Caco-2 (cell line): ENCODE data around the gene OAS3. TPM values are rescaled to one million over a fixed set of nuclear protein-coding genes. Genes with fewer than 3 reads are reported as not detected.

Experiments used
- BruUV-seq: library from RNA; stranded (reverse); fragments of 400-500 nt; replicated peaks from 2 replicates; lab custom pipeline; 2021; lab: Mats Ljungman, UMichigan
- CTCF ChIA-PET: fragments of 300-600 bp; sonication (Branson Sonifier 250); formaldehyde crosslinking; loops from one replicate; lab custom pipeline; 2022; ENCODE audit warnings: antibody characterized with exemption; lab: Charles Lee
- POLR2A ChIA-PET: fragments of 300-600 bp; sonication (Branson Sonifier 250); formaldehyde crosslinking; loops from one replicate; lab custom pipeline; 2022; ENCODE audit warnings: antibody characterized with exemption; lab: Charles Lee
- DNase-seq, 2 experiments: peaks; one replicate each; pipeline versions ENCODE4 v3.0.0 to v3.0.0-alpha.2; 2020 to 2022
- H3K27me3 ChIP-seq: replicated peaks from 2 replicates; pipeline ENCODE4 v1.6.0; 2011; ENCODE audit warnings: low read length; ENCODE audit not compliant: control insufficient read depth, insufficient read depth
- H3K36me3 ChIP-seq: 2 replicates; pipeline ENCODE4 v1.5.1; 2011; ENCODE audit warnings: low read length; ENCODE audit not compliant: control insufficient read depth, insufficient read depth
- H3K4me1 ChIP-seq: fragments of 250-450 bp; sonication (Bioruptor Pico); 2 replicates; pipeline ENCODE4 v1.5.1; 2020; ENCODE audit warnings: mild to moderate bottlenecking
- H3K4me3 ChIP-seq: 2 replicates; pipeline ENCODE4 v1.5.1; 2011; ENCODE audit warnings: low read depth, mild to moderate bottlenecking, control low read depth, low read length
- H3K9me3 ChIP-seq: fragments of 250-450 bp; sonication (Bioruptor Pico); 2 replicates; pipeline ENCODE4 v1.5.1; 2020; ENCODE audit warnings: mild to moderate bottlenecking, moderate library complexity
- H3K27ac Mint-ChIP-seq: one replicate; pipeline ENCODE4 v1.8.0; 2022; ENCODE audit warnings: mixed read lengths; ENCODE audit not compliant: unreplicated experiment
- H3K27me3 Mint-ChIP-seq: one replicate; pipeline ENCODE4 v1.8.0; 2022; ENCODE audit warnings: mixed read lengths; ENCODE audit not compliant: insufficient read depth, unreplicated experiment
- H3K36me3 Mint-ChIP-seq: one replicate; pipeline ENCODE4 v1.8.0; 2022; ENCODE audit warnings: mild to moderate bottlenecking, mixed read lengths; ENCODE audit not compliant: insufficient read depth, unreplicated experiment
- H3K4me1 Mint-ChIP-seq: one replicate; pipeline ENCODE4 v1.8.0; 2022; ENCODE audit warnings: low read depth, mixed read lengths; ENCODE audit not compliant: unreplicated experiment
- H3K4me3 Mint-ChIP-seq: one replicate; pipeline ENCODE4 v1.8.0; 2022; ENCODE audit warnings: mild to moderate bottlenecking, moderate library complexity, mixed read lengths; ENCODE audit not compliant: unreplicated experiment
- H3K9me3 Mint-ChIP-seq: one replicate; pipeline ENCODE4 v1.8.0; 2022; ENCODE audit warnings: mixed read lengths; ENCODE audit not compliant: unreplicated experiment
- CTCF ChIP-seq, 2 experiments: fragments of 200-600 bp in 1 of 2; IDR thresholded peaks; 1 replicate in 1 of 2; 2 replicates in 1 of 2; pipeline versions ENCODE4 v1.5.1 to v1.8.0; 2011 to 2022; ENCODE audit warnings: antibody characterized with exemption in 1 of 2, control low read depth in 1 of 2, inconsistent platforms in 1 of 2, low read depth in 1 of 2, low read length in 1 of 2, mild to moderate bottlenecking in 1 of 2, moderate library complexity in 1 of 2; ENCODE audit not compliant: insufficient read depth in 1 of 2, severe bottlenecking in 1 of 2, unreplicated experiment in 1 of 2
- intact Hi-C: fragments of 100-400 bp; cut with micrococcal nuclease; formaldehyde crosslinking; loops from one replicate; pipeline ENCODE4 v1.10.0; 2022; ENCODE audit not compliant: unreplicated experiment
- total RNA-seq: library from RNA; stranded (reverse); gene quantifications from 2 replicates; pipeline ENCODE4 v1.2.3, GENCODE V29; 2022

OAS3 gene
- total RNA-seq, 1 experiment from 2014 or later: 22.1 TPM

DNA sequence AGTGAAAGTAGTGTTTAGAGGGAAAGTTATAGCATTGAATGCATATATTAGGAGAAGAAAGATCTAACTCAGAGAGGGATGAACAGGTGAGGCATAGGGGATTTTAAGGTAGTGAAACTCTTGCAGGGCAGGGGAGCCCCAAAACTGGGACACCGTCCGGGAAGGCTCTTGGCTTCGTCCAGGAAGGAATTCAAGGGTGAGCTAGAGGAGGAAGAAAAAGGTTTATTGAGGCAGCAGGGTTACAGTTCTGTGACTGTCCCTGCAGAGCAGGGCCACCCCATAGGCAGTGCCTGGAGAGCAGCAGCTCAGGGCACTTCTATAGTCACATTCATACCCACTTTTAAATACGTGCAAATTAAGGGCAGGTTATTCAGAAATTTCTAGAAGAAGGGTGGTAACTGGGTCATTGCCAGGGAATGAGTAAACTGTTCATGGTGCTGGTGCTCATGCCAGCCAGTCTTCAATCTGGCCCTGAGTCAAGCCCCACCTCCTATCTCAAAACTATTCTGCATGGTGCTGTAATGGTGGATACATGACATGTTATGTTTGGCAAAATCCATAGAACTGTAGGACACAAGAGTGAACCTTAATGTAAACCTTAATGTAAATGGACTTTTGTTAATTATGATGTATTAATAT is 32.7 kb upstream of the OAS3 start:
- intact Hi-C loops: no loop called here
- H3K27ac Mint-ChIP-seq: peak overlapping the region; percentile 17
- Histone ChIP-seq H3K27me3 (no peaks in the 10 kb centered on the region), H3K4me1 (peaks cover 11% of the 10 kb centered on the region), H3K9me3 (no peaks in the 10 kb centered on the region), H3K36me3 (no peaks in the 10 kb centered on the region), H3K4me3 (no peak overlapping the region)
- no peak for DNase-seq
- H3K4me3 Mint-ChIP-seq: no peak overlapping the region
- BruUV-seq: no TSS peak
- no peaks in the 10 kb centered on the region for H3K36me3 Mint-ChIP-seq
- no peaks in the 10 kb centered on the region for H3K4me1 Mint-ChIP-seq
- peaks cover 2% of the 10 kb centered on the region for H3K27me3 Mint-ChIP-seq
- TF ChIP-seq CTCF (IDR thresholded peaks at IDR 0.05; ENCODE audit: insufficient read depth in 1 of 2, low read depth in 1 of 2, low read length in 1 of 2, severe bottlenecking in 1 of 2, unreplicated experiment in 1 of 2): no peak
- ChIA-PET POLR2A (no interaction called here), CTCF (no interaction called here)
- no peaks in the 10 kb centered on the region for H3K9me3 Mint-ChIP-seq

GRCh38 chr12:112906712-112907414 is 31.4 kb upstream of the OAS3 start, which contains the start of gene OAS1:
Gene OAS1 (plus strand): TSS chr12:112906962. CDS start chr12:112907040, 78 bp downstream.
- Histone ChIP-seq H3K4me3 (peak within 1 kb of the TSS; percentile 29), H3K27me3 (no peaks in the 10 kb centered on the region), H3K4me1 (peaks cover 11% of the 10 kb centered on the region), H3K36me3 (no peaks in the 10 kb centered on the region), H3K9me3 (no peaks in the 10 kb centered on the region)
- ChIA-PET POLR2A (interaction anchor here (0.6 kb wide), 1 partner anchor 31 kb away, joined by 4 read pairs; the partner anchor contains the start of gene OAS3), CTCF (interaction anchor here (0.6 to 1.0 kb wide), 2 partner anchors 86 to 95 kb away, joined by 4 to 5 read pairs; no protein-coding TSS in a partner anchor)
- Mint-ChIP-seq H3K27ac (peak within 1 kb of the TSS; percentile 24), H3K36me3 (no peaks in the 10 kb centered on the region), H3K4me1 (no peaks in the 10 kb centered on the region), H3K27me3 (peaks cover 2% of the 10 kb centered on the region), H3K9me3 (no peaks in the 10 kb centered on the region), H3K4me3 (peak within 1 kb of the TSS; percentile 69)
- DNase-seq: peak; percentile 61 to 71
- intact Hi-C loops: no loop called here
- TF ChIP-seq CTCF (IDR thresholded peaks at IDR 0.05; ENCODE audit: insufficient read depth in 1 of 2, low read depth in 1 of 2, low read length in 1 of 2, severe bottlenecking in 1 of 2, unreplicated experiment in 1 of 2): no peak
- TSS peak; percentile 82 for BruUV-seq

DNA sequence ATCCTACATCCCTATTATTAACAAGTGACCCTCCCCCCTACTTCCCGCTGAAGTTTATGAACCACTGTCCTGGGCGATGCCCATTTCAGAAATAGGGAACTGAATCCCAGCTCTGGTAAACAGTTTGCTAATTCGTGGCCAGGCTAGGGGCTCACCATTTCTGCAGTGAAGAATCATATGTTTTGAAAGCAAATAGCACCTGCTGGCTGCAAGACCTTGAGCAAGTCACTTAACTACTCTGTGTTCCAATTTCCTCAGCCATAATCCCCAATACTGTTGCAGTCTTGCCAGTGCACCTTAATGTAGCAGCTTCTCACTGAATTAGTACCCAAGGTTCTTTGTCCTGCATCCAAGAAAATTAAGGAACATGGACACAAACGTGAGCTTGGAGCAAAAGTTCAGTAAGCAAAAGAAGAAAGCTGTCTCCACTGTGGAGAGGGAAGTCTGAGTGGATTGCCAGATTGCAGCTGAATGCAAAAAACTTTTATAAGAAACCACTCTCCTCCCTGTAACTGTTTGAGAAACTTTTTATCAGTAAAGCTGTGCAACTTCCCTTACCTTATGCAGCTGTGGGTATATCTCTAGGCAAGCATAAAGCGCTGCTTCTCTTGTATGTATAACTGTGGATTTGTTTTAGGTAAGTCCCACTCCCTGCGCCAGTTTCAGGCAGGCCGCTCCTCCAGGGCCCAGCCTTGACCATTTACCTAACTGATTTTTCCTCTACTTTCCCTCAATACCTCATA is 30.7 kb upstream of the OAS3 start:
- Histone ChIP-seq H3K4me3 (peak overlapping the region; percentile 29), H3K4me1 (peaks cover 11% of the 10 kb centered on the region), H3K36me3 (no peaks in the 10 kb centered on the region), H3K27me3 (no peaks in the 10 kb centered on the region), H3K9me3 (no peaks in the 10 kb centered on the region)
- peak overlapping the region; percentile 24 for H3K27ac Mint-ChIP-seq
- H3K27me3 Mint-ChIP-seq: peaks cover 2% of the 10 kb centered on the region
- no peak for DNase-seq
- H3K4me3 Mint-ChIP-seq: peak overlapping the region; percentile 69
- no TSS peak for BruUV-seq
- no peaks in the 10 kb centered on the region for H3K4me1 Mint-ChIP-seq
- intact Hi-C loops: no loop called here
- peaks cover 2% of the 10 kb centered on the region for H3K9me3 Mint-ChIP-seq
- TF ChIP-seq CTCF (IDR thresholded peaks at IDR 0.05; ENCODE audit: insufficient read depth in 1 of 2, low read depth in 1 of 2, low read length in 1 of 2, severe bottlenecking in 1 of 2, unreplicated experiment in 1 of 2): no peak
- no peaks in the 10 kb centered on the region for H3K36me3 Mint-ChIP-seq
- ChIA-PET POLR2A (no interaction called here), CTCF (interaction anchor here (0.6 to 1.0 kb wide), 2 partner anchors 85 to 94 kb away, joined by 4 to 5 read pairs; no protein-coding TSS in a partner anchor)
